Uterus (tissue), 4 donors: Measurements from ENCODE around the gene TRMT2A. TPM values are rescaled to one million over a fixed set of nuclear protein-coding genes. Genes with fewer than 3 reads are reported as not detected.

Source experiments
- DNase-seq, 2 donors: peaks; one replicate each; pipeline ENCODE4 v3.0.0-alpha.2; 2019 to 2020
- H3K27ac ChIP-seq, 2 donors: fragments of 200-600 bp; sonication (generic); 1 replicate in 1 of 2; 2 replicates in 1 of 2; pipeline ENCODE4 v1.5.1; 2016 to 2018
- H3K27me3 ChIP-seq, 2 donors: fragments of 200-600 bp; sonication (generic); one replicate each; pipeline ENCODE4 v1.5.1; 2018 to 2019; ENCODE audit warnings: control low read depth in 1 of 2
- H3K36me3 ChIP-seq, 2 donors: fragments of 200-600 bp; sonication (generic); one replicate each; pipeline ENCODE4 v1.5.1; 2019; ENCODE audit warnings: control low read depth in 1 of 2
- H3K4me1 ChIP-seq, 2 donors: fragments of 200-600 bp; sonication (generic); one replicate each; pipeline ENCODE4 v1.5.1; 2018 to 2019; ENCODE audit warnings: control low read depth in 1 of 2
- H3K4me3 ChIP-seq, 2 donors: fragments of 200-600 bp; sonication (generic); 1 replicate in 1 of 2; 2 replicates in 1 of 2; pipeline ENCODE4 v1.5.1; 2018 to 2019; ENCODE audit warnings: mild to moderate bottlenecking in 1 of 2
- H3K9me3 ChIP-seq, 2 donors: fragments of 200-600 bp; sonication (generic); one replicate each; pipeline ENCODE4 v1.5.1; 2019; ENCODE audit warnings: control low read depth in 1 of 2
- CTCF ChIP-seq, 4 experiments: fragments of 200-600 bp in 2 of 4; fragments of 450-650 bp in 2 of 4; sonication (generic) in 2 of 4; IDR thresholded peaks; one replicate each; pipeline ENCODE4 v1.5.1; 2016 to 2019; ENCODE audit warnings: antibody characterized with exemption in 4 of 4, mild to moderate bottlenecking in 2 of 4, moderate library complexity in 1 of 4
- POLR2A ChIP-seq, 2 donors: fragments of 450-650 bp; IDR thresholded peaks; one replicate each; pipeline ENCODE4 v1.6.1; 2016; ENCODE audit warnings: antibody characterized with exemption in 2 of 2, mild to moderate bottlenecking in 1 of 2, moderate library complexity in 1 of 2
- intact Hi-C: fragments of 100-400 bp; cut with DNase I; formaldehyde crosslinking; loops from one replicate; pipeline ENCODE4 v1.15.1; 2023; ENCODE audit warnings: low total_unique reads
- total RNA-seq, 4 donors: library from RNA; depleted of rRNA in 3 of 4; stranded (reverse); fragments of >200 nt in 3 of 4; gene quantifications; one replicate each; pipeline versions ENCODE4 v1.1.0 to v1.2.4, GENCODE V29; 2014 to 2023
- donor health status: DM: yes; HTN: yes; CAD: no.

Gene TRMT2A
- total RNA-seq, 4 donors from 2014 or later: 30.9 to 123 (median 45.3) TPM

- DNase-seq: no peak
- no peak overlapping the region for H3K27ac ChIP-seq
- H3K27me3 ChIP-seq: no peaks in the 10 kb centered on the region
- TF ChIP-seq CTCF (IDR thresholded peaks at IDR 0.05) (no peak), POLR2A (IDR thresholded peaks at IDR 0.05) (no peak)
- no peak overlapping the region for H3K4me3 ChIP-seq
- no peaks in the 10 kb centered on the region for H3K9me3 ChIP-seq
- intact Hi-C loops: no loop called here
- H3K36me3 ChIP-seq: no peaks in the 10 kb centered on the region
- H3K4me1 ChIP-seq: no peaks in the 10 kb centered on the region
Measured at GRCh38 chr22:20145206-20145831, 28.3 kb upstream of the TRMT2A start.

GRCh38 chr22:20143883-20144665, 27.0 kb upstream of the TRMT2A start:
- DNase-seq: no peak
- Histone ChIP-seq H3K27ac (no peak overlapping the region), H3K4me3 (no peak overlapping the region), H3K36me3 (no peaks in the 10 kb centered on the region), H3K9me3 (no peaks in the 10 kb centered on the region), H3K4me1 (no peaks in the 10 kb centered on the region), H3K27me3 (no peaks in the 10 kb centered on the region)
- intact Hi-C loops: no loop called here
- no peak for TF ChIP-seq POLR2A (IDR thresholded peaks at IDR 0.05)
- TF ChIP-seq CTCF (IDR thresholded peaks at IDR 0.05): no peak

DNA sequence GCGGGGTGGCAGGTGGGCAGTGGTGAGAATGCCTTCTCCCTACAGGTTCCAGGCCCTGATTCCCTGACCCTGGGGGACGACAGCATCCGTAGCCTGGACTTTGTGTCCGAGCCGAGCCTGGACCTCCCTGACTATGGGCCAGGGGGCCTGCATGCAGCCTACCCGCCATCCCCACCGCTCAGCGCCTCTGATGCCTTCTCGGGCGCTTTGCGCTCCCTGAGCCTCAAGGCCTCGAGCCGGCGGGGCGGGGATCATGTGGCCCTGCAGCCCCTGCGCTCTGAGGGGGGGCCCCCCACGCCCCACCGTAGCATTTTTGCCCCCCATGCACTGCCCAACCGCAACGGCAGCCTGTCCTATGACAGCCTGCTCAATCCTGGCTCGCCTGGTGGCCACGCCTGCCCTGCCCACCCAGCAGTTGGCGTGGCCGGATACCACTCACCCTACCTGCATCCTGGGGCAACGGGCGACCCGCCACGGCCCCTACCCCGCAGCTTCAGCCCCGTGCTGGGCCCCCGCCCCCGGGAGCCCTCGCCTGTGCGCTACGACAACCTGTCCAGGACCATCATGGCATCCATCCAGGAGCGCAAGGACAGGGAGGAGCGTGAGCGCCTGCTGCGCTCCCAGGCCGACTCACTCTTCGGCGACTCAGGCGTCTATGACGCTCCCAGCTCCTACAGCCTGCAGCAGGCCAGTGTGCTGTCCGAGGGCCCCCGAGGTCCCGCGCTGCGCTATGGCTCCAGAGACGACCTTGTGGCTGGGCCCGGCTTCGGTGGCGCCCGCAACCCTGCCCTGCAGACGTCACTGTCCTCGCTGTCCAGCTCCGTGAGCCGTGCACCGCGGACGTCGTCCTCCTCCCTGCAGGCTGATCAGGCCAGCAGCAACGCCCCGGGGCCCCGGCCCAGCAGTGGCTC, 25.9 kb upstream of the TRMT2A start:
- Histone ChIP-seq H3K4me3 (no peak overlapping the region), H3K9me3 (no peaks in the 10 kb centered on the region), H3K36me3 (no peaks in the 10 kb centered on the region), H3K4me1 (peaks cover 0 to 4% of the 10 kb centered on the region in 2 donors), H3K27ac (no peak overlapping the region), H3K27me3 (no peaks in the 10 kb centered on the region)
- no peak for DNase-seq
- no peak for TF ChIP-seq CTCF (IDR thresholded peaks at IDR 0.05)
- no peak for TF ChIP-seq POLR2A (IDR thresholded peaks at IDR 0.05)
- intact Hi-C loops: no loop called here

DNA sequence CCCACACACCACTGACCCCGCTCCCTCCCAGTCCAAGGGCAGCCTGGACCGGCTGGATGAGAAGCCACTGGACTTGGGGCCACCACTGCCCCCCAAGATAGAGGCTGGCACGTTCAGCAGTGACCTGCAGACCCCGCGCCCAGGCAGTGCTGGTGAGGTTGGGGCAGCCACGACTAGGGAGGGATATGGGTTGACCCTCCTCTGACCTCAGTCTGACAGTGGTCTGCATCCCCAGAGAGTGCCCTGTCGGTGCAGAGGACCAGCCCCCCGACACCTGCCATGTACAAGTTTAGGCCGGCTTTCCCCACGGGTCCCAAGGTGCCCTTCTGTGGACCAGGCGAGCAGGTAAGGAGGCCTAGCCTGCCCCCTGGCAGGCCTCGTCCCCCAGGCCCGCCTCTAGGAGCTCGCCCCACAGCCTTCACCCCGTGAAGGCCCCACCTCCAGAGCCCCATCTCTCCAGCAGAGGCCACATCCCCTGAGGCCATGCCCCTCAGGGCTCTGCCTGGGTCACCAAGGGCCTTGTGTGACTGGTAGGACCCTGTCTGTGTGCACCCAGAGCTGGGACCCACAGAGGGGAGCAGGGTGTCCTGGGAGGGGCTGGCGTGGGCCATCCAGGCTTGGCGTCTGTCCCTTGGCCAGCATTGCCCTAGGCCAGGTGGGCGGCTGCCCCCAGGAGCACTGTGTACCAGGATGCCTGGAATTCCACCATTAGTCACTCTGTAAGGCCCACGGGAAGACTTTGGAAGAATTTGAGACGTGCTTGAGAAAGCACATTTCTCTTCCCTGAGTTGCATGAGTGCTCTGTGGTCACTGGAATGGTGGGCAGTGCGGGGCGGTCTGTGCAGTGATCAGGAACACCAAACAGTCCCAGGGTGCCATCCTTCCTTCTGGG, 24.4 kb upstream of the TRMT2A start:
- no peaks in the 10 kb centered on the region for H3K9me3 ChIP-seq
- peaks cover 0 to 18% of the 10 kb centered on the region in 2 donors for H3K4me1 ChIP-seq
- TF ChIP-seq CTCF (IDR thresholded peaks at IDR 0.05) (no peak), POLR2A (IDR thresholded peaks at IDR 0.05) (no peak)
- no peak overlapping the region for H3K4me3 ChIP-seq
- intact Hi-C loops: no loop called here
- no peak for DNase-seq
- no peak overlapping the region for H3K27ac ChIP-seq
- H3K27me3 ChIP-seq: no peaks in the 10 kb centered on the region
- H3K36me3 ChIP-seq: no peaks in the 10 kb centered on the region
